GM15510 (cell line): Measurements from ENCODE around the gene SPOCK1.

Source experiments
- POLR2A ChIP-seq: IDR thresholded peaks from 3 replicates; pipeline ENCODE4 v1.6.1; 2011; ENCODE audit warnings: borderline replicate concordance; ENCODE audit not compliant: insufficient read length; ENCODE audit errors: extremely low read depth

Gene SPOCK1

GRCh38 chr5:137252512-137252911 is 246.6 kb downstream of the SPOCK1 start:
- no peak for TF ChIP-seq POLR2A

GRCh38 chr5:137250421-137250820 is 248.7 kb downstream of the SPOCK1 start:
- TF ChIP-seq POLR2A = no peak

- TF ChIP-seq POLR2A = no peak
These were observed 250.6 kb downstream of the SPOCK1 start for GRCh38 chr5:137248527-137248926.

- no peak for TF ChIP-seq POLR2A
These were observed 253.7 kb downstream of the SPOCK1 start for GRCh38 chr5:137245438-137245837.

- no peak for TF ChIP-seq POLR2A
These were observed 258.8 kb downstream of the SPOCK1 start for GRCh38 chr5:137240285-137240684.

- no peak for TF ChIP-seq POLR2A
These were observed 262.1 kb downstream of the SPOCK1 start for GRCh38 chr5:137236849-137237507.

- no peak for TF ChIP-seq POLR2A
These were observed 262.9 kb downstream of the SPOCK1 start for GRCh38 chr5:137236252-137236651.

GRCh38 chr5:137234973-137235943 is 263.9 kb downstream of the SPOCK1 start:
- no peak for TF ChIP-seq POLR2A

GRCh38 chr5:137233726-137234125 is 265.4 kb downstream of the SPOCK1 start:
- TF ChIP-seq POLR2A = no peak

GRCh38 chr5:137231540-137231939 is 267.6 kb downstream of the SPOCK1 start:
- TF ChIP-seq POLR2A = no peak

GRCh38 chr5:137228816-137229215 is 270.3 kb downstream of the SPOCK1 start:
- no peak for TF ChIP-seq POLR2A

GRCh38 chr5:137226081-137226480 is 273.0 kb downstream of the SPOCK1 start:
- TF ChIP-seq POLR2A = no peak

- no peak for TF ChIP-seq POLR2A
These were observed 275.5 kb downstream of the SPOCK1 start for GRCh38 chr5:137223324-137224295.

GRCh38 chr5:137221943-137222342 is 277.2 kb downstream of the SPOCK1 start:
- no peak for TF ChIP-seq POLR2A
